SK-N-SH treated with all-trans-retinoic acid at 6 μM for 48 hours (cell line): ENCODE data around the gene ARID3A.

ENCODE experiments used
- GLIS3 ChIP-seq: fragments of 250-450 bp; sonication (Bioruptor Pico); IDR thresholded peaks from 2 replicates; pipeline ENCODE4 v1.5.0; 2020; ENCODE audit warnings: mild to moderate bottlenecking, moderate library complexity
- ZFP30 ChIP-seq: fragments of 450-650 bp; formaldehyde crosslinking; IDR thresholded peaks from 2 replicates; pipeline ENCODE4 v1.5.0; 2022; ENCODE audit warnings: mild to moderate bottlenecking, moderate library complexity

DNA sequence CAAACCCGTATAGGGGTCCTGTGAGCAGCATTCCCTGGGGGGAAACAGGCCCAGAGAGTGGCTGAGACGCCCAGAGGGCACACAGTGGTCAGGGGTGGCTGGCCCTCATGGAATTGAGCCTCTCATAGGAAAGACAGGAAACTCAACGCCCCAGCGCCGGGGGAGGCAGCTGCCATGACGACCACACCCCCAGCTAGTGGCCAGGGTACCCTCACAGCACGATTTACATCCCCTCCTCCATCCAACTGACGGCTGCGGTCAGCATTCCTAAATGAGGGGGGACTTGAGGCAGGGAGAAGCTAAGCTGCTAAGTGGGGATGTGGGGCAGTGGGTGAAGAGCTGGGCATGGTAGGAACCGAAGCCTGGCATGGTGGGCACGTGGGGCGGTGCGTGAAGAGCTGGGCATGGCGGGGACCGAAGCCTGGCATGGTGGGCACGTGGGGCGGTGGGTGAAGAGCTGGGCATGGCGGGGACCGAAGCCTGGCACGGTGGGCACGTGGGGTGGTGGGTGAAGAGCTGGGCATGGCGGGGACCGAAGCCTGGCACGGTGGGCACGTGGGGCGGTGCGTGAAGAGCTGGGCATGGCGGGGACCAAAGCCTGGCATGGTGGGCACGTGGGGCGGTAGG is 42.9 kb upstream of the ARID3A start:
- TF ChIP-seq GLIS3 (CRISPR knock-in tag), result no peak
- no peak for TF ChIP-seq ZFP30 (CRISPR knock-in tag)
